Caco-2 (cell line): ENCODE measurements around the gene SSH2. TPM values are rescaled to one million over a fixed set of nuclear protein-coding genes. Genes with fewer than 3 reads are reported as not detected.

ENCODE experiments used
- BruUV-seq: library from RNA; stranded (reverse); fragments of 400-500 nt; replicated peaks from 2 replicates; lab custom pipeline; 2021; lab: Mats Ljungman, UMichigan
- CTCF ChIA-PET: fragments of 300-600 bp; sonication (Branson Sonifier 250); formaldehyde crosslinking; loops from one replicate; lab custom pipeline; 2022; ENCODE audit warnings: antibody characterized with exemption; lab: Charles Lee
- POLR2A ChIA-PET: fragments of 300-600 bp; sonication (Branson Sonifier 250); formaldehyde crosslinking; loops from one replicate; lab custom pipeline; 2022; ENCODE audit warnings: antibody characterized with exemption; lab: Charles Lee
- DNase-seq, 2 experiments: peaks; one replicate each; pipeline versions ENCODE4 v3.0.0 to v3.0.0-alpha.2; 2020 to 2022
- H3K27me3 ChIP-seq: replicated peaks from 2 replicates; pipeline ENCODE4 v1.6.0; 2011; ENCODE audit warnings: low read length; ENCODE audit not compliant: control insufficient read depth, insufficient read depth
- H3K36me3 ChIP-seq: 2 replicates; pipeline ENCODE4 v1.5.1; 2011; ENCODE audit warnings: low read length; ENCODE audit not compliant: control insufficient read depth, insufficient read depth
- H3K4me1 ChIP-seq: fragments of 250-450 bp; sonication (Bioruptor Pico); 2 replicates; pipeline ENCODE4 v1.5.1; 2020; ENCODE audit warnings: mild to moderate bottlenecking
- H3K4me3 ChIP-seq: 2 replicates; pipeline ENCODE4 v1.5.1; 2011; ENCODE audit warnings: low read depth, mild to moderate bottlenecking, control low read depth, low read length
- H3K9me3 ChIP-seq: fragments of 250-450 bp; sonication (Bioruptor Pico); 2 replicates; pipeline ENCODE4 v1.5.1; 2020; ENCODE audit warnings: mild to moderate bottlenecking, moderate library complexity
- H3K27ac Mint-ChIP-seq: one replicate; pipeline ENCODE4 v1.8.0; 2022; ENCODE audit warnings: mixed read lengths; ENCODE audit not compliant: unreplicated experiment
- H3K27me3 Mint-ChIP-seq: one replicate; pipeline ENCODE4 v1.8.0; 2022; ENCODE audit warnings: mixed read lengths; ENCODE audit not compliant: insufficient read depth, unreplicated experiment
- H3K36me3 Mint-ChIP-seq: one replicate; pipeline ENCODE4 v1.8.0; 2022; ENCODE audit warnings: mild to moderate bottlenecking, mixed read lengths; ENCODE audit not compliant: insufficient read depth, unreplicated experiment
- H3K4me1 Mint-ChIP-seq: one replicate; pipeline ENCODE4 v1.8.0; 2022; ENCODE audit warnings: low read depth, mixed read lengths; ENCODE audit not compliant: unreplicated experiment
- H3K4me3 Mint-ChIP-seq: one replicate; pipeline ENCODE4 v1.8.0; 2022; ENCODE audit warnings: mild to moderate bottlenecking, moderate library complexity, mixed read lengths; ENCODE audit not compliant: unreplicated experiment
- H3K9me3 Mint-ChIP-seq: one replicate; pipeline ENCODE4 v1.8.0; 2022; ENCODE audit warnings: mixed read lengths; ENCODE audit not compliant: unreplicated experiment
- intact Hi-C: fragments of 100-400 bp; cut with micrococcal nuclease; formaldehyde crosslinking; loops from one replicate; pipeline ENCODE4 v1.10.0; 2022; ENCODE audit not compliant: unreplicated experiment
- total RNA-seq: library from RNA; stranded (reverse); gene quantifications from 2 replicates; pipeline ENCODE4 v1.2.3, GENCODE V29; 2022
- TF ChIP-seq, protein P1 (sequence below), 2 experiments: fragments of 200-600 bp in 1 of 2; IDR thresholded peaks; 1 replicate in 1 of 2; 2 replicates in 1 of 2; pipeline versions ENCODE4 v1.5.1 to v1.8.0; 2011 to 2022; ENCODE audit warnings: antibody characterized with exemption in 1 of 2, control low read depth in 1 of 2, inconsistent platforms in 1 of 2, low read depth in 1 of 2, low read length in 1 of 2, mild to moderate bottlenecking in 1 of 2, moderate library complexity in 1 of 2; ENCODE audit not compliant: insufficient read depth in 1 of 2, severe bottlenecking in 1 of 2, unreplicated experiment in 1 of 2

Gene SSH2
- total RNA-seq, 1 experiment from 2014 or later: 48.2 TPM

DNA sequence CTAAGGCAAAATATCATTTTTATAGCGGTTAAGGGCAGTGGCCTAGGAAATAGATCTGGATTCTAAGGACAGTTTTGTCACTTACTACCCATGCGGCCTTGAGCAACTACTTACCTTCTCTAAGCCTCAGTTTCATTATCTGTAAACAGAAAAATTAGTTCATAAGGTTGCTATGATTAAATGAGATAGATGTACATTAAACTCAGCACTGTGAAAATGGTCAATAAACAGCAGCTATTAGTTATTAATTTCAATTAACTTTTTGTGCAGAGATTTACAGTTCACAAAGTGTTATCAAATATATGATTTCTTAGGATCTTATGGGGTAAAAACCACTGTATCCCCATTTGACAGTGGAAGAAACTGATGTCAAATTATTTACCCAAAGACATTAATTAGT, 171.8 kb downstream of the SSH2 start:
- CTCF ChIA-PET: no interaction called here
- H3K27ac Mint-ChIP-seq: no peak overlapping the region
- BruUV-seq: no TSS peak
- intact Hi-C loops: no loop called here
- no peak for DNase-seq
- Histone ChIP-seq H3K4me3 (no peak overlapping the region), H3K27me3 (no peaks in the 10 kb centered on the region), H3K4me1 (peaks cover 10% of the 10 kb centered on the region; the same call in 1 of the 2 replicates), H3K36me3 (no peaks in the 10 kb centered on the region), H3K9me3 (no peaks in the 10 kb centered on the region)
- peaks cover 7% of the 10 kb centered on the region for H3K36me3 Mint-ChIP-seq
- no peaks in the 10 kb centered on the region for H3K9me3 Mint-ChIP-seq
- POLR2A ChIA-PET: no interaction called here
- no peak overlapping the region for H3K4me3 Mint-ChIP-seq
- H3K27me3 Mint-ChIP-seq: no peaks in the 10 kb centered on the region
- H3K4me1 Mint-ChIP-seq: peaks cover 9% of the 10 kb centered on the region
- TF ChIP-seq, protein P1, sequence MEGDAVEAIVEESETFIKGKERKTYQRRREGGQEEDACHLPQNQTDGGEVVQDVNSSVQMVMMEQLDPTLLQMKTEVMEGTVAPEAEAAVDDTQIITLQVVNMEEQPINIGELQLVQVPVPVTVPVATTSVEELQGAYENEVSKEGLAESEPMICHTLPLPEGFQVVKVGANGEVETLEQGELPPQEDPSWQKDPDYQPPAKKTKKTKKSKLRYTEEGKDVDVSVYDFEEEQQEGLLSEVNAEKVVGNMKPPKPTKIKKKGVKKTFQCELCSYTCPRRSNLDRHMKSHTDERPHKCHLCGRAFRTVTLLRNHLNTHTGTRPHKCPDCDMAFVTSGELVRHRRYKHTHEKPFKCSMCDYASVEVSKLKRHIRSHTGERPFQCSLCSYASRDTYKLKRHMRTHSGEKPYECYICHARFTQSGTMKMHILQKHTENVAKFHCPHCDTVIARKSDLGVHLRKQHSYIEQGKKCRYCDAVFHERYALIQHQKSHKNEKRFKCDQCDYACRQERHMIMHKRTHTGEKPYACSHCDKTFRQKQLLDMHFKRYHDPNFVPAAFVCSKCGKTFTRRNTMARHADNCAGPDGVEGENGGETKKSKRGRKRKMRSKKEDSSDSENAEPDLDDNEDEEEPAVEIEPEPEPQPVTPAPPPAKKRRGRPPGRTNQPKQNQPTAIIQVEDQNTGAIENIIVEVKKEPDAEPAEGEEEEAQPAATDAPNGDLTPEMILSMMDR (IDR thresholded peaks at IDR 0.05; ENCODE audit: insufficient read depth in 1 of 2, low read depth in 1 of 2, low read length in 1 of 2, severe bottlenecking in 1 of 2, unreplicated experiment in 1 of 2): no peak

DNA sequence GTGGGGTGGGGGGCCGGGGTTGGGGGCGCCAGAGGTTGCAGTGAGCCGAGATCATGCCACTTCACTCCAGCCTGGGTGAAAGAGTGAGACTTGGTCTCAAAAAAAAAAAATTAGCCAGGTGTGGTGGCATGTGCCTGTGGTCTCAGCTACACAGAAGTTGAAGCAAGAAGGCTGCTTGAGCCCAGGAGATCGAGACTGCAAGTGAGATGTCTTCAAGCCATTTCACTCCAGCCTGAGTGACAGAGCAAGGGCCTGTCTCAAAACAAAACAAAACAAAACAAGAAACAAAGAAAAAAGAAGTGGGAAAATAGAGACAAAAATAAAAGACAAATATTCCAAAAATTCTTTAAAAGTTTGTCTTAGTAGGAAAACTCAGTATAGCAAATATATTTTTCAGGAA, 172.2 kb downstream of the SSH2 start:
- Histone ChIP-seq H3K36me3 (no peaks in the 10 kb centered on the region), H3K9me3 (no peaks in the 10 kb centered on the region), H3K4me1 (peaks cover 10% of the 10 kb centered on the region; the same call in 1 of the 2 replicates), H3K27me3 (no peaks in the 10 kb centered on the region), H3K4me3 (no peak overlapping the region)
- CTCF ChIA-PET: no interaction called here
- intact Hi-C loops: no loop called here
- peaks cover 9% of the 10 kb centered on the region for H3K4me1 Mint-ChIP-seq
- POLR2A ChIA-PET: no interaction called here
- no peaks in the 10 kb centered on the region for H3K27me3 Mint-ChIP-seq
- no peak overlapping the region for H3K27ac Mint-ChIP-seq
- BruUV-seq: no TSS peak
- TF ChIP-seq, protein P1 (IDR thresholded peaks at IDR 0.05; ENCODE audit: insufficient read depth in 1 of 2, low read depth in 1 of 2, low read length in 1 of 2, severe bottlenecking in 1 of 2, unreplicated experiment in 1 of 2): no peak
- no peaks in the 10 kb centered on the region for H3K9me3 Mint-ChIP-seq
- peaks cover 10% of the 10 kb centered on the region for H3K36me3 Mint-ChIP-seq
- no peak overlapping the region for H3K4me3 Mint-ChIP-seq
- no peak for DNase-seq

DNA sequence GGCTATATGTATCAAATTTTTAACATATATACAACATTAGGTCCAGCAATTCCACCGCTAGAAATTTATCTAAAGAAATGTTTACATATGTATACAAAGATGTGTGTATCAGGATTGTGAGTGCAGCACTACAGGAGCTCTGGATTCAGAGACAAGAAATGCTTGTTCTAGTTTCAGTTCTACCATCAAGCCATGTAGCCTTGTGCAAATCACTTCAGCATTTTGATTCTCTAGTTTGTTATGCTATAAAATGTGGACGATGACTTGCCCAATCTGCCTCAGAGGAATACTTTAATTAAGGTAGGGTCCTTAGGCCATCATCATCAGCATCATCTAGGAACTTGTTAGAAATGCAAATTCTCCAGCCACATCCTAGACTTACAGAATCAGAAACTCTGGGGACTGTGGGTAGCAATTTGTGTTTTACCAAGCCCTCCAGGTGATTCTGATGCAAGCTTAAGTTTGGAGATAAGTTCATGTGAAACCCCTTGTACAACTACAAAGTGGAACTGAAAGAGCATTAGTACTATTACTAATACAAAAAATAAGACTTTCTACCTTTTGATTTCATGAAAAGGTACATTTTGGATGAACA, 176.1 kb downstream of the SSH2 start:
- no peaks in the 10 kb centered on the region for H3K9me3 Mint-ChIP-seq
- H3K27ac Mint-ChIP-seq: no peak overlapping the region
- intact Hi-C loops: no loop called here
- Histone ChIP-seq H3K36me3 (no peaks in the 10 kb centered on the region), H3K9me3 (no peaks in the 10 kb centered on the region), H3K4me1 (no peaks in the 10 kb centered on the region), H3K4me3 (no peak overlapping the region), H3K27me3 (no peaks in the 10 kb centered on the region)
- TF ChIP-seq, protein P1 (IDR thresholded peaks at IDR 0.05; ENCODE audit: insufficient read depth in 1 of 2, low read depth in 1 of 2, low read length in 1 of 2, severe bottlenecking in 1 of 2, unreplicated experiment in 1 of 2): no peak
- no TSS peak for BruUV-seq
- ChIA-PET POLR2A (no interaction called here), CTCF (no interaction called here)
- peaks cover 16% of the 10 kb centered on the region for H3K36me3 Mint-ChIP-seq
- no peaks in the 10 kb centered on the region for H3K4me1 Mint-ChIP-seq
- H3K27me3 Mint-ChIP-seq: no peaks in the 10 kb centered on the region
- DNase-seq: no peak
- H3K4me3 Mint-ChIP-seq: no peak overlapping the region
